ENCODE measurements around the gene SIPA1L3. TPM values are rescaled to one million over a fixed set of nuclear protein-coding genes. Genes with fewer than 3 reads are reported as not detected.

The SIPA1L3 gene, protein sequence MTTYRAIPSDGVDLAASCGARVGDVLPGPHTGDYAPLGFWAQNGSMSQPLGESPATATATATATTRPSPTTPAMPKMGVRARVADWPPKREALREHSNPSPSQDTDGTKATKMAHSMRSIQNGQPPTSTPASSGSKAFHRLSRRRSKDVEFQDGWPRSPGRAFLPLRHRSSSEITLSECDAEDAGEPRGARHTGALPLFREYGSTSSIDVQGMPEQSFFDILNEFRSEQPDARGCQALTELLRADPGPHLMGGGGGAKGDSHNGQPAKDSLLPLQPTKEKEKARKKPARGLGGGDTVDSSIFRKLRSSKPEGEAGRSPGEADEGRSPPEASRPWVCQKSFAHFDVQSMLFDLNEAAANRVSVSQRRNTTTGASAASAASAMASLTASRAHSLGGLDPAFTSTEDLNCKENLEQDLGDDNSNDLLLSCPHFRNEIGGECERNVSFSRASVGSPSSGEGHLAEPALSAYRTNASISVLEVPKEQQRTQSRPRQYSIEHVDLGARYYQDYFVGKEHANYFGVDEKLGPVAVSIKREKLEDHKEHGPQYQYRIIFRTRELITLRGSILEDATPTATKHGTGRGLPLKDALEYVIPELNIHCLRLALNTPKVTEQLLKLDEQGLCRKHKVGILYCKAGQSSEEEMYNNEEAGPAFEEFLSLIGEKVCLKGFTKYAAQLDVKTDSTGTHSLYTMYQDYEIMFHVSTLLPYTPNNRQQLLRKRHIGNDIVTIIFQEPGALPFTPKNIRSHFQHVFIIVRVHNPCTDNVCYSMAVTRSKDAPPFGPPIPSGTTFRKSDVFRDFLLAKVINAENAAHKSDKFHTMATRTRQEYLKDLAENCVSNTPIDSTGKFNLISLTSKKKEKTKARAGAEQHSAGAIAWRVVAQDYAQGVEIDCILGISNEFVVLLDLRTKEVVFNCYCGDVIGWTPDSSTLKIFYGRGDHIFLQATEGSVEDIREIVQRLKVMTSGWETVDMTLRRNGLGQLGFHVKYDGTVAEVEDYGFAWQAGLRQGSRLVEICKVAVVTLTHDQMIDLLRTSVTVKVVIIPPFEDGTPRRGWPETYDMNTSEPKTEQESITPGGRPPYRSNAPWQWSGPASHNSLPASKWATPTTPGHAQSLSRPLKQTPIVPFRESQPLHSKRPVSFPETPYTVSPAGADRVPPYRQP (N-terminal part only)
- 11.6 and 14.0 TPM in 2 replicates for total RNA-seq

DNA sequence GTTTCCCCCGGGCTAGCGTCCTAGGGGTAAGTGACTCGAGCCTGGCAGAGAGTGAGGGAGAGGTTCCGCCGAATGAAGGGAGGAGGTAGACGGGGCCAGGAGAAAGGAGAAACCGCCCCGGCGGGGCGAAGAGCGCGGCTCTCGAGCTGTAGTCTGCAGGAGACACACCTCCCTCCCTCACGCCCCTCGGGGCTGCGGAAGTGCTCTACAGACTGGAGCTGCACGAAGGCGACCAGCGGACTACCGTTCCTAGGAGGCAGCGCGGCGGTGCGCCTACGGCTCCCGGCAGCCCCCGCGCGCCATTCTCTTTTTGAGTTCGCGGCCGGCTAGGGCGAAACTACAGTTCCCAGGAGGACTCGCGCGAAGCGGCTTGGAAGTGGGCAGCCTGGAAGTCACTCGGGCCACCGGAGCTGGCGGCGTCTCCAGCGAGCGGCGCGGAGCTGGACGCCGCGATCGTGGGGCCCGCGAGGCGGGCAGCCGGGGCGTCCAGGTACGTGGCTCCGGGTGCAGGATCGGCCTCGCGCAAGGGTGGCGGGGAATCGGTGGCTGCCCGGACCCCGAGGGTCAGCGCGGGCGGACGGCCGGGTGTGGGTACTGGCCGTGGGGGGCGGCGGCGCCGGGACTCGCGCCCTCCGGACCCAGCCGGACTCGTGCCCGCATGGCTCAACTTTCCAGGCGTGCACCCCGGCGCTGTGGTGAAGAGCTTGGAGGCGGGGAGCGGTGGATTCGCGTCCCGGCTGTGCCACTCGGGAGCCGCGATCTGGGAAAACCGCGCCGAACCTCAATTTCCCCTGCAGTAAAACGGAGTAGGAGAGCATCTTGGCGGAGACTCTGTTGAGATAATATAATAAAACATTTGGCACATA is at the start of gene SIPA1L3:
Gene SIPA1L3 (plus strand): TSS at position 340 of the 866 bp plus-strand sequence. CDS start 174,358 bp downstream, outside the sequence.

DNA sequence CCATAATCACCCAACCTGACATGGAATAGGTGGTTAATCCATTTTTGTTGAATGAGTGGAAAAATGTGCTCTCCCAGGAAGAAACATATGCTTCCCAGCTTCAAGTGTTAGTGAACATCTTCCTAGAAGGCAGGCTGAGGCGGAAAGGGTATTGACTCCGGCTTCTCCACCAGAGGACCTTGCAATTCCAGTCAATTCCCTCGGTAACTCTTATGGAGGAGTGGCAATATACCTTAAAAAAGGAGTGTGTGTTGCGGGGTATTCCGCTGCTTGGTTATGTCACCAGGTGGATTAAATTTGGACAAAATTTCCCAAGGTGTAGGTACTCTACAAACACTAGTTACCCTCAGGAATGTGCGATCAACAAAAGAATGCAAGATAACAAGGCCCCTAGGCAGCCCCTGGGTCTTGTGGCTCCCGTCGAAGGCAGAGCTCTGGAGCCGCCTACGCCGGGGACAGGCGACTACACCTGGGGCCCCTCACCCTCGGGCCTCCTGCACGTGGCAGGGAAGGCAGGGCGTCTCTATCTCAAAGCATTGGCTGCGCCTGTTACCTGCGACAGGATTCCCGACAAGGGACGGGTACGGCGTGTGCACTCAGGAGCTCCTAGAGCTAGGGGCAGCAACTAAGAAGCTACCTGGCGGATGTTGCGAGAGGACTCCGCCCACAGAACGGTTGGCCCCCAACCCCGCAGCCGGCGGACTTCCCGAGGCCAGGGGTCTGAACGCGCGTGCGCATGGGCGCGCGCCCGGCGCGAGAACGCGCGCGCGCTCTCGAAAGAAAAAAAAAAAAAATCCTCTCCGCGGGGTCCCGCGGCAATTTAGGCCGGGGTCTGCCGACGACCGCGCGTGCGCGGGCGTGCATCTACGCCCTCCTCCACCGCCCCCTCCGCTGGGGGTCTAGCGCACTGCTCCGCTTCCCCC is 801 bp upstream of the SIPA1L3 start, which contains the start of gene WDR87:
Gene WDR87 (minus strand): TSS at position 649 of the 923 bp plus-strand sequence. CDS start 8,355 bp downstream, outside the sequence.

DNA sequence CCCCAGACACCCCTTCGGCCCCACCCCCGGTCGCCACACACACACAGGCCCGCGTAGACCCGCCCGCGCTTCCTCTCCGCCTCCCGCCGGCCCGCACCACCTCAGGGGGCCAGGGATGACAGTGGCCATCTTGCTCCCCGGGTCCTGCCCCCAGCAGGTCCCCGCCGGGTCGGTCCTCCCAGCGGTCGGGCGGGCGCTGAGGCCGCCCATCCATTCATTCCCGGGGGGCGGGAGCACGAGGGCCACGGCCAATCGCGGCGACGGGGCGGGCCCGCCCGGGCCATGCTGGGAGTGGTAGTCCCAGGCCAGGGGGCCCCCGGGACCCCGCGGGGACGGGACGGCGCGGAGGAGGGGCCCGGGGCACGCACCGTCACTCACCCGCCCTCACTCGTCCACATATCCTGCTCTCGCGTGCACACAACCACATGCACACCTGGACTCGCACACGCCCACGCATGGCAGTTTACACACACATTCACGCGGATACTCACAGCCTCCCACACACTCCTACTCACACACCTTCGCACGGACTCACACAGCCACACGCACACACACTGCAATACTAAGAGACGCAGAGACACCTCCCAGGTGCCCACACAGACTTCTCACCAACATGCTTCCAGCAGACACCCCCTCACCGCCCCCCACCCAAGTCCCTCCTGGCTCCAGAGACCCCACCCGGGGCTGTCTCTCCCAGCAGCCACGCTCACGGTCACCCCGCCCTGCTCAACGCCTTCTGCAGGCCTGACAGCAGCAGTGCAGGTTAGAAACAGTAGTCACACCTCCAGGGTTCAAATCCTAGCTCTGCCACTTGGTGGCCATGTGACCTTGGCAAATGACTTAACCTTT is 317.2 kb downstream of the SIPA1L3 start, which contains the start of gene DPF1:
Gene DPF1 (minus strand): TSS at position 209 of the 849 bp plus-strand sequence. CDS start 80 bp downstream, at position 129.

Other genes with a start within 250 kb of the SIPA1L3 start
- 1.9 and 6.1 TPM in 2 replicates for gene ZNF607, start 187.4 kb upstream of the SIPA1L3 start, total RNA-seq
- gene ZNF573, start 127.6 kb upstream of the SIPA1L3 start, total RNA-seq, result 1.1 and 1.8 TPM in 2 replicates
- gene WDR87, start 614 bp upstream of the SIPA1L3 start, total RNA-seq, result not detected in 2 replicates

All from hair follicular keratinocyte (primary cell).